Panc1 (cell line): Measurements from ENCODE around the gene CEP162.

ENCODE experiments used
- CTCF ChIP-seq: fragments of 450-650 bp; IDR thresholded peaks from 2 replicates; pipeline ENCODE4 v1.5.1; 2017; ENCODE audit warnings: mild to moderate bottlenecking
- POLR2AphosphoS5 ChIP-seq: IDR thresholded peaks from 2 replicates; pipeline ENCODE4 v1.6.1; 2012; ENCODE audit warnings: mild to moderate bottlenecking, low read depth, low read length, moderate library complexity
- SIN3A ChIP-seq: IDR thresholded peaks from 2 replicates; pipeline ENCODE4 v1.6.1; 2012; ENCODE audit warnings: low read depth, mild to moderate bottlenecking, low read length, moderate library complexity, borderline replicate concordance; ENCODE audit not compliant: insufficient read depth
- TCF7L2 ChIP-seq: IDR thresholded peaks from 2 replicates; pipeline ENCODE4 v1.6.1; 2011; ENCODE audit warnings: mild to moderate bottlenecking, low read depth, low read length, inconsistent platforms
- TF ChIP-seq, protein P1 (sequence below), 2 experiments: IDR thresholded peaks; 2 replicates each; pipeline ENCODE4 v1.6.1; 2011 to 2012; ENCODE audit warnings: low read depth in 2 of 2, control low read depth in 1 of 2, low read length in 1 of 2, mild to moderate bottlenecking in 1 of 2, moderate library complexity in 1 of 2; ENCODE audit not compliant: insufficient read depth in 1 of 2

GRCh38 chr6:84183430-84183829 lies 44.0 kb downstream of the CEP162 start:
- TF ChIP-seq POLR2AphosphoS5 = no peak
- no peak for TF ChIP-seq CTCF
- TF ChIP-seq, protein P1, sequence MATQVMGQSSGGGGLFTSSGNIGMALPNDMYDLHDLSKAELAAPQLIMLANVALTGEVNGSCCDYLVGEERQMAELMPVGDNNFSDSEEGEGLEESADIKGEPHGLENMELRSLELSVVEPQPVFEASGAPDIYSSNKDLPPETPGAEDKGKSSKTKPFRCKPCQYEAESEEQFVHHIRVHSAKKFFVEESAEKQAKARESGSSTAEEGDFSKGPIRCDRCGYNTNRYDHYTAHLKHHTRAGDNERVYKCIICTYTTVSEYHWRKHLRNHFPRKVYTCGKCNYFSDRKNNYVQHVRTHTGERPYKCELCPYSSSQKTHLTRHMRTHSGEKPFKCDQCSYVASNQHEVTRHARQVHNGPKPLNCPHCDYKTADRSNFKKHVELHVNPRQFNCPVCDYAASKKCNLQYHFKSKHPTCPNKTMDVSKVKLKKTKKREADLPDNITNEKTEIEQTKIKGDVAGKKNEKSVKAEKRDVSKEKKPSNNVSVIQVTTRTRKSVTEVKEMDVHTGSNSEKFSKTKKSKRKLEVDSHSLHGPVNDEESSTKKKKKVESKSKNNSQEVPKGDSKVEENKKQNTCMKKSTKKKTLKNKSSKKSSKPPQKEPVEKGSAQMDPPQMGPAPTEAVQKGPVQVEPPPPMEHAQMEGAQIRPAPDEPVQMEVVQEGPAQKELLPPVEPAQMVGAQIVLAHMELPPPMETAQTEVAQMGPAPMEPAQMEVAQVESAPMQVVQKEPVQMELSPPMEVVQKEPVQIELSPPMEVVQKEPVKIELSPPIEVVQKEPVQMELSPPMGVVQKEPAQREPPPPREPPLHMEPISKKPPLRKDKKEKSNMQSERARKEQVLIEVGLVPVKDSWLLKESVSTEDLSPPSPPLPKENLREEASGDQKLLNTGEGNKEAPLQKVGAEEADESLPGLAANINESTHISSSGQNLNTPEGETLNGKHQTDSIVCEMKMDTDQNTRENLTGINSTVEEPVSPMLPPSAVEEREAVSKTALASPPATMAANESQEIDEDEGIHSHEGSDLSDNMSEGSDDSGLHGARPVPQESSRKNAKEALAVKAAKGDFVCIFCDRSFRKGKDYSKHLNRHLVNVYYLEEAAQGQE (IDR thresholded peaks at IDR 0.05; ENCODE audit: insufficient read depth in 1 of 2, low read depth in 2 of 2, low read length in 1 of 2) = no peak
- no peak for TF ChIP-seq SIN3A
- TF ChIP-seq TCF7L2 = no peak
